ENCODE results near the gene RAB6B.

DNA sequence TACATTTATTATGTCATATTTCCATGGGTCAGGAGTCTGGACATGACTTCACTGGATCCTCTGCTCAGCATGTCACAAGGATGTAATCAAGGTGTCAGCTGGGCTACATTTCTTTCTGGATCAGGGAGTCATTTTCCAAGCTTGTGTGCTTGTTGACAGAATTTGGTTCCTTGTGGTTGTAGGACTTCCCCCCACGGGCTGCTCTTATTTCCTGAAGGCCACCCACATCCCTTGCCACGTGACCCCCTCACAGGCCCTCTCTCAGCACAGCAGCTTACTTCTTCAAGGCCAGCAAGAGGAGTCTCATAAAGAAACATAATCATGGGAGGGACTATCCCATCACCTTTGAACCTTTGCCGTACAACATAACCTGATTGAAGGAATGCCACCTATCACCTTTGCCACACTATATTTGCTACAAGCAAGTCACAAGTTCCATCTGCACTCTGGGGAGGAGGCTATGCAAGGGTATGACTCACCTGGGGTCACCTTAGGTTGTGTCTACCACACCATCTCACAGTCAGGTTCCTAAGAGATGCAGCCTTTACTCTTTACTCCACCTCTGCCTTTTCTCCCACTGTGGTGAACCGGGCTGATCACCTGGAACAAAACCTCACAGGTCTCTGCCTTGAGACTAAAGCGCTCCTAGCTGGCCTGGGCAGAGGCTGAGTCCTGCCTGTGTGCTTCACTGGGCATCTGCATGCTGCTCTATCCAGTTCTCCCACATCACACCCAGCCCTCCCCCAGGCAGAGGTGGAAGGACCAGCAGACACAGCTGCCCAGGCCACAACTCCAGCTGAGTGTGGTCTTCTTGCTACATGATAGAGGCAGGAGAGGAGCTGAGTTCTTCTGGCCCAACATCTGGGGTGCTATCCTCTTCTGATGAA lies 13.5 kb downstream of the RAB6B start:
- TF ChIP-seq, protein P1, sequence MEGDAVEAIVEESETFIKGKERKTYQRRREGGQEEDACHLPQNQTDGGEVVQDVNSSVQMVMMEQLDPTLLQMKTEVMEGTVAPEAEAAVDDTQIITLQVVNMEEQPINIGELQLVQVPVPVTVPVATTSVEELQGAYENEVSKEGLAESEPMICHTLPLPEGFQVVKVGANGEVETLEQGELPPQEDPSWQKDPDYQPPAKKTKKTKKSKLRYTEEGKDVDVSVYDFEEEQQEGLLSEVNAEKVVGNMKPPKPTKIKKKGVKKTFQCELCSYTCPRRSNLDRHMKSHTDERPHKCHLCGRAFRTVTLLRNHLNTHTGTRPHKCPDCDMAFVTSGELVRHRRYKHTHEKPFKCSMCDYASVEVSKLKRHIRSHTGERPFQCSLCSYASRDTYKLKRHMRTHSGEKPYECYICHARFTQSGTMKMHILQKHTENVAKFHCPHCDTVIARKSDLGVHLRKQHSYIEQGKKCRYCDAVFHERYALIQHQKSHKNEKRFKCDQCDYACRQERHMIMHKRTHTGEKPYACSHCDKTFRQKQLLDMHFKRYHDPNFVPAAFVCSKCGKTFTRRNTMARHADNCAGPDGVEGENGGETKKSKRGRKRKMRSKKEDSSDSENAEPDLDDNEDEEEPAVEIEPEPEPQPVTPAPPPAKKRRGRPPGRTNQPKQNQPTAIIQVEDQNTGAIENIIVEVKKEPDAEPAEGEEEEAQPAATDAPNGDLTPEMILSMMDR (IDR thresholded peaks at IDR 0.05): no peak
- no peak for TF ChIP-seq POLR2AphosphoS5 (IDR thresholded peaks at IDR 0.05)

Data from breast epithelium (tissue), 3 donors.